GM23338 (cell line): Measurements from ENCODE around the gene PRDM7. TPM values are rescaled to one million over a fixed set of nuclear protein-coding genes. Genes with fewer than 3 reads are reported as not detected.
"Not testable (repeated sequence)": the region's sequence is repeated elsewhere in the genome, so short reads cannot be mapped to it uniquely, and the experiment has no call there.

ENCODE experiments used
- ATAC-seq: fragments of 200-7000 bp; cut with Tn5 transposase; 3 replicates; pipeline ENCODE4 v1.9.1; 2020
- DNase-seq: peaks from one replicate; pipeline ENCODE4 v3.0.0-alpha.2; 2015; ENCODE audit warnings: low spot score
- H2AFZ ChIP-seq: fragments of 200-600 bp; sonication (generic); 2 replicates; pipeline ENCODE4 v1.8.0; 2016; ENCODE audit warnings: antibody characterized with exemption, mild to moderate bottlenecking, moderate library complexity
- H3F3A ChIP-seq: fragments of 200-600 bp; sonication (generic); replicated peaks from 2 replicates; pipeline ENCODE4 v1.8.0; 2017; ENCODE audit warnings: antibody characterized with exemption, mixed run types, low read depth
- H3K27ac ChIP-seq: fragments of 200-600 bp; sonication (generic); 2 replicates; pipeline ENCODE4 v1.6.1; 2016; ENCODE audit warnings: low read depth
- H3K27me3 ChIP-seq: fragments of 200-600 bp; sonication (generic); 2 replicates; pipeline ENCODE4 v1.8.0; 2016; ENCODE audit warnings: mild to moderate bottlenecking, mixed run types, moderate library complexity; ENCODE audit not compliant: insufficient read depth
- H3K36me3 ChIP-seq: fragments of 200-600 bp; sonication (generic); 2 replicates; pipeline ENCODE4 v1.8.0; 2016; ENCODE audit warnings: mild to moderate bottlenecking; ENCODE audit not compliant: insufficient read depth
- H3K4me1 ChIP-seq: fragments of 200-600 bp; sonication (generic); 2 replicates; pipeline ENCODE4 v1.8.0; 2016; ENCODE audit warnings: mild to moderate bottlenecking, moderate library complexity; ENCODE audit not compliant: insufficient read depth
- H3K4me2 ChIP-seq: fragments of 200-600 bp; sonication (generic); 2 replicates; pipeline ENCODE4 v1.7.1; 2017; ENCODE audit warnings: mixed run types
- H3K4me3 ChIP-seq: fragments of 200-600 bp; sonication (generic); 2 replicates; pipeline ENCODE4 v1.6.1; 2016; ENCODE audit warnings: mixed run types
- H3K79me2 ChIP-seq: fragments of 200-600 bp; sonication (generic); replicated peaks from 2 replicates; pipeline ENCODE4 v1.8.0; 2017; ENCODE audit warnings: mild to moderate bottlenecking; ENCODE audit not compliant: insufficient read depth
- H3K9me2 ChIP-seq: fragments of 200-600 bp; sonication (generic); 2 replicates; pipeline ENCODE4 v1.8.0; 2017; ENCODE audit not compliant: insufficient read depth
- H4K20me1 ChIP-seq: fragments of 200-600 bp; sonication (generic); replicated peaks from 2 replicates; pipeline ENCODE4 v1.8.0; 2017; ENCODE audit warnings: mild to moderate bottlenecking; ENCODE audit not compliant: insufficient read depth
- H3K27ac Mint-ChIP-seq: 2 replicates; pipeline ENCODE4 v1.8.0; 2020; ENCODE audit warnings: inconsistent platforms, mild to moderate bottlenecking, moderate library complexity, mixed read lengths
- H3K27me3 Mint-ChIP-seq: 3 replicates; pipeline ENCODE4 v1.8.0; 2022; ENCODE audit warnings: low read depth, mild to moderate bottlenecking, moderate library complexity, mixed read lengths, inconsistent platforms; ENCODE audit not compliant: insufficient read depth, poor library complexity
- H3K36me3 Mint-ChIP-seq: 3 replicates; pipeline ENCODE4 v1.8.0; 2021; ENCODE audit warnings: low read depth, mild to moderate bottlenecking, inconsistent platforms, moderate library complexity, mixed read lengths
- H3K4me1 Mint-ChIP-seq: 3 replicates; pipeline ENCODE4 v1.8.0; 2020; ENCODE audit warnings: mild to moderate bottlenecking, inconsistent platforms, mixed read lengths
- H3K4me3 Mint-ChIP-seq: 3 replicates; pipeline ENCODE4 v1.8.0; 2021; ENCODE audit warnings: moderate library complexity, mild to moderate bottlenecking, inconsistent platforms, mixed read lengths
- H3K9me3 Mint-ChIP-seq: 3 replicates; pipeline ENCODE4 v1.8.0; 2020; ENCODE audit warnings: moderate library complexity, mild to moderate bottlenecking, inconsistent platforms, mixed read lengths
- JUNB ChIP-seq: IDR thresholded peaks from one replicate; pipeline ENCODE4 v1.6.1; 2016; ENCODE audit warnings: antibody characterized with exemption; ENCODE audit not compliant: unreplicated experiment
- NANOG ChIP-seq: IDR thresholded peaks from 2 replicates; pipeline ENCODE4 v1.6.1; 2016; ENCODE audit warnings: antibody characterized with exemption, borderline replicate concordance
- POLR2AphosphoS5 ChIP-seq: IDR thresholded peaks from 2 replicates; pipeline ENCODE4 v1.6.1; 2016; ENCODE audit warnings: antibody characterized with exemption, low read depth
- STAT1 ChIP-seq: IDR thresholded peaks from one replicate; pipeline ENCODE4 v1.6.1; 2016; ENCODE audit warnings: antibody characterized with exemption; ENCODE audit not compliant: unreplicated experiment
- ZNF331 ChIP-seq: fragments of 250-450 bp; sonication (Bioruptor Pico); IDR thresholded peaks from 2 replicates; pipeline ENCODE4 v1.5.0; 2020; ENCODE audit warnings: low read depth, mild to moderate bottlenecking, moderate library complexity
- polyA plus RNA-seq: library from polyadenylated mRNA; unstranded; fragments of >200 nt; fragmentation: Nextera tagmentation; extraction: Ambion mirVana; gene quantifications from 2 replicates; pipeline ENCODE4 v1.2.1, GENCODE V29; 2016
- total RNA-seq: library from RNA; depleted of rRNA; stranded (reverse); fragments of >200 nt; shearing (Covaris generic); gene quantifications from 2 replicates; pipeline ENCODE4 v1.2.3, GENCODE V29; 2014
- TF ChIP-seq, protein P1 (sequence below): fragments of 250-450 bp; sonication (Bioruptor Pico); IDR thresholded peaks from 2 replicates; pipeline ENCODE4 v1.5.0; 2020; ENCODE audit warnings: mild to moderate bottlenecking, moderate library complexity
- TF ChIP-seq, protein P2 (sequence below): IDR thresholded peaks from one replicate; pipeline ENCODE4 v1.6.1; 2018; ENCODE audit warnings: antibody characterized with exemption; ENCODE audit not compliant: unreplicated experiment

Gene PRDM7
- total and polyA plus RNA-seq, 2 experiments from 2014 or later = 0.08 TPM; not detected in 1

DNA sequence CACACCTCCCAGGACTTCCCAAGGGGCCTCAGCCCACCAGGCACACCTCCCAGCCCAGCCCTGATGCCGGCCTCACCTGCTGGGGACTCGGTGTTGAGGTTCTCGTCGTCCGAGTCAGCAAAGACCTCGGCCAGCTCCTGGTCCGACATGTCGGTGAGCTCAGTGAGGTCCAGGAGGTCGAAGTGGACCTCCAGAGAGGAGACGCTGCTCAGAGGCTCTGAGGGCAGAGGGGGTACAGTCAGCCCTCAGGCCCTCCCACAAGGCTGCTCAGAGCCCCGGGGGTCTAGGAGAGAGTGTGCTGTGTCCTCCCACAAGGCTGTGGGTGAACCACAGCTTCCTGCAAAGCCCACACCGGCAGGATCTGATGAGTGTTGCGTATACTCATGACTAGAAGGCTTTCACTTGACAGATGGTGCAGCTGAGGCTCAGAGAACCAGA lies 68.4 kb downstream of the PRDM7 start (continued):
- TF ChIP-seq, protein P1, sequence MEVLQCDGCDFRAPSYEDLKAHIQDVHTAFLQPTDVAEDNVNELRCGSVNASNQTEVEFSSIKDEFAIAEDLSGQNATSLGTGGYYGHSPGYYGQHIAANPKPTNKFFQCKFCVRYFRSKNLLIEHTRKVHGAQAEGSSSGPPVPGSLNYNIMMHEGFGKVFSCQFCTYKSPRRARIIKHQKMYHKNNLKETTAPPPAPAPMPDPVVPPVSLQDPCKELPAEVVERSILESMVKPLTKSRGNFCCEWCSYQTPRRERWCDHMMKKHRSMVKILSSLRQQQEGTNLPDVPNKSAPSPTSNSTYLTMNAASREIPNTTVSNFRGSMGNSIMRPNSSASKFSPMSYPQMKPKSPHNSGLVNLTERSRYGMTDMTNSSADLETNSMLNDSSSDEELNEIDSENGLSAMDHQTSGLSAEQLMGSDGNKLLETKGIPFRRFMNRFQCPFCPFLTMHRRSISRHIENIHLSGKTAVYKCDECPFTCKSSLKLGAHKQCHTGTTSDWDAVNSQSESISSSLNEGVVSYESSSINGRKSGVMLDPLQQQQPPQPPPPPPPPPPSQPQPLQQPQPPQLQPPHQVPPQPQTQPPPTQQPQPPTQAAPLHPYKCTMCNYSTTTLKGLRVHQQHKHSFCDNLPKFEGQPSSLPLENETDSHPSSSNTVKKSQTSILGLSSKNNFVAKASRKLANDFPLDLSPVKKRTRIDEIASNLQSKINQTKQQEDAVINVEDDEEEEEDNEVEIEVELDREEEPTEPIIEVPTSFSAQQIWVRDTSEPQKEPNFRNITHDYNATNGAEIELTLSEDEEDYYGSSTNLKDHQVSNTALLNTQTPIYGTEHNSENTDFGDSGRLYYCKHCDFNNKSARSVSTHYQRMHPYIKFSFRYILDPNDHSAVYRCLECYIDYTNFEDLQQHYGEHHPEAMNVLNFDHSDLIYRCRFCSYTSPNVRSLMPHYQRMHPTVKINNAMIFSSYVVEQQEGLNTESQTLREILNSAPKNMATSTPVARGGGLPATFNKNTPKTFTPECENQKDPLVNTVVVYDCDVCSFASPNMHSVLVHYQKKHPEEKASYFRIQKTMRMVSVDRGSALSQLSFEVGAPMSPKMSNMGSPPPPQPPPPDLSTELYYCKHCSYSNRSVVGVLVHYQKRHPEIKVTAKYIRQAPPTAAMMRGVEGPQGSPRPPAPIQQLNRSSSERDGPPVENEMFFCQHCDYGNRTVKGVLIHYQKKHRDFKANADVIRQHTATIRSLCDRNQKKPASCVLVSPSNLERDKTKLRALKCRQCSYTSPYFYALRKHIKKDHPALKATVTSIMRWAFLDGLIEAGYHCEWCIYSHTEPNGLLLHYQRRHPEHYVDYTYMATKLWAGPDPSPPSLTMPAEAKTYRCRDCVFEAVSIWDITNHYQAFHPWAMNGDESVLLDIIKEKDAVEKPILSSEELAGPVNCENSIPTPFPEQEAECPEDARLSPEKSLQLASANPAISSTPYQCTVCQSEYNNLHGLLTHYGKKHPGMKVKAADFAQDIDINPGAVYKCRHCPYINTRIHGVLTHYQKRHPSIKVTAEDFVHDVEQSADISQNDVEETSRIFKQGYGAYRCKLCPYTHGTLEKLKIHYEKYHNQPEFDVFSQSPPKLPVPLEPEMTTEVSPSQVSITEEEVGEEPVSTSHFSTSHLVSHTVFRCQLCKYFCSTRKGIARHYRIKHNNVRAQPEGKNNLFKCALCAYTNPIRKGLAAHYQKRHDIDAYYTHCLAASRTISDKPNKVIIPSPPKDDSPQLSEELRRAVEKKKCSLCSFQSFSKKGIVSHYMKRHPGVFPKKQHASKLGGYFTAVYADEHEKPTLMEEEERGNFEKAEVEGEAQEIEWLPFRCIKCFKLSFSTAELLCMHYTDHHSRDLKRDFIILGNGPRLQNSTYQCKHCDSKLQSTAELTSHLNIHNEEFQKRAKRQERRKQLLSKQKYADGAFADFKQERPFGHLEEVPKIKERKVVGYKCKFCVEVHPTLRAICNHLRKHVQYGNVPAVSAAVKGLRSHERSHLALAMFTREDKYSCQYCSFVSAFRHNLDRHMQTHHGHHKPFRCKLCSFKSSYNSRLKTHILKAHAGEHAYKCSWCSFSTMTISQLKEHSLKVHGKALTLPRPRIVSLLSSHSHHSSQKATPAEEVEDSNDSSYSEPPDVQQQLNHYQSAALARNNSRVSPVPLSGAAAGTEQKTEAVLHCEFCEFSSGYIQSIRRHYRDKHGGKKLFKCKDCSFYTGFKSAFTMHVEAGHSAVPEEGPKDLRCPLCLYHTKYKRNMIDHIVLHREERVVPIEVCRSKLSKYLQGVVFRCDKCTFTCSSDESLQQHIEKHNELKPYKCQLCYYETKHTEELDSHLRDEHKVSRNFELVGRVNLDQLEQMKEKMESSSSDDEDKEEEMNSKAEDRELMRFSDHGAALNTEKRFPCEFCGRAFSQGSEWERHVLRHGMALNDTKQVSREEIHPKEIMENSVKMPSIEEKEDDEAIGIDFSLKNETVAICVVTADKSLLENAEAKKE (CRISPR knock-in tag) = no peak
- no peak for TF ChIP-seq POLR2AphosphoS5

- not testable (repeated sequence) for H3K27ac ChIP-seq
These were observed 69.4 kb downstream of the PRDM7 start for GRCh38 chr16:90007635-90008234.

GRCh38 chr16:90007015-90007414 lies 70.1 kb downstream of the PRDM7 start:
- H3K27ac Mint-ChIP-seq = no peak overlapping the region
- no peak overlapping the region for H3K4me3 Mint-ChIP-seq
- no peak overlapping the region for H3K27ac ChIP-seq
- no peak overlapping the region for H3K4me3 ChIP-seq
- H3K9me2 ChIP-seq = no peaks in the 10 kb centered on the region
- H3K4me2 ChIP-seq = no peak overlapping the region
- no peaks in the 10 kb centered on the region for H4K20me1 ChIP-seq
- H3K36me3 ChIP-seq = no peaks in the 10 kb centered on the region
- H3K36me3 Mint-ChIP-seq = peaks cover 5% of the 10 kb centered on the region; the same call in 2 of the 3 replicates
- no peaks in the 10 kb centered on the region; the same call in 1 of the 3 replicates for H3K4me1 Mint-ChIP-seq
- ATAC-seq = no peak
- no peaks in the 10 kb centered on the region for H3K27me3 ChIP-seq
- 0 out of 2 replicates have a peak, but pooled peaks cover 6% of the 10 kb centered on the region for H3F3A ChIP-seq
- no peak for DNase-seq
- no peaks in the 10 kb centered on the region; the same call in 2 of the 3 replicates for H3K9me3 Mint-ChIP-seq
- no peak overlapping the region for H2AFZ ChIP-seq
- no peaks in the 10 kb centered on the region for H3K79me2 ChIP-seq
- H3K27me3 Mint-ChIP-seq = peaks cover 14% of the 10 kb centered on the region
- no peaks in the 10 kb centered on the region for H3K4me1 ChIP-seq
- TF ChIP-seq ZNF331 (CRISPR knock-in tag) (no peak), JUNB (no peak), STAT1 (no peak), NANOG (no peak)
- TF ChIP-seq, protein P2, sequence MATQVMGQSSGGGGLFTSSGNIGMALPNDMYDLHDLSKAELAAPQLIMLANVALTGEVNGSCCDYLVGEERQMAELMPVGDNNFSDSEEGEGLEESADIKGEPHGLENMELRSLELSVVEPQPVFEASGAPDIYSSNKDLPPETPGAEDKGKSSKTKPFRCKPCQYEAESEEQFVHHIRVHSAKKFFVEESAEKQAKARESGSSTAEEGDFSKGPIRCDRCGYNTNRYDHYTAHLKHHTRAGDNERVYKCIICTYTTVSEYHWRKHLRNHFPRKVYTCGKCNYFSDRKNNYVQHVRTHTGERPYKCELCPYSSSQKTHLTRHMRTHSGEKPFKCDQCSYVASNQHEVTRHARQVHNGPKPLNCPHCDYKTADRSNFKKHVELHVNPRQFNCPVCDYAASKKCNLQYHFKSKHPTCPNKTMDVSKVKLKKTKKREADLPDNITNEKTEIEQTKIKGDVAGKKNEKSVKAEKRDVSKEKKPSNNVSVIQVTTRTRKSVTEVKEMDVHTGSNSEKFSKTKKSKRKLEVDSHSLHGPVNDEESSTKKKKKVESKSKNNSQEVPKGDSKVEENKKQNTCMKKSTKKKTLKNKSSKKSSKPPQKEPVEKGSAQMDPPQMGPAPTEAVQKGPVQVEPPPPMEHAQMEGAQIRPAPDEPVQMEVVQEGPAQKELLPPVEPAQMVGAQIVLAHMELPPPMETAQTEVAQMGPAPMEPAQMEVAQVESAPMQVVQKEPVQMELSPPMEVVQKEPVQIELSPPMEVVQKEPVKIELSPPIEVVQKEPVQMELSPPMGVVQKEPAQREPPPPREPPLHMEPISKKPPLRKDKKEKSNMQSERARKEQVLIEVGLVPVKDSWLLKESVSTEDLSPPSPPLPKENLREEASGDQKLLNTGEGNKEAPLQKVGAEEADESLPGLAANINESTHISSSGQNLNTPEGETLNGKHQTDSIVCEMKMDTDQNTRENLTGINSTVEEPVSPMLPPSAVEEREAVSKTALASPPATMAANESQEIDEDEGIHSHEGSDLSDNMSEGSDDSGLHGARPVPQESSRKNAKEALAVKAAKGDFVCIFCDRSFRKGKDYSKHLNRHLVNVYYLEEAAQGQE = no peak

More at GRCh38 chr16:90007635-90008234, 69.4 kb downstream of the PRDM7 start:
- H3K4me2 ChIP-seq, H3K36me3 Mint-ChIP-seq, H3K4me3 Mint-ChIP-seq, H2AFZ ChIP-seq, H3F3A ChIP-seq, H3K36me3 ChIP-seq, H3K9me2 ChIP-seq, DNase-seq, H4K20me1 ChIP-seq, ATAC-seq, H3K27me3 ChIP-seq, H3K27ac Mint-ChIP-seq, H3K79me2 ChIP-seq, H3K4me1 Mint-ChIP-seq, H3K4me1 ChIP-seq, H3K9me3 Mint-ChIP-seq, H3K4me3 ChIP-seq: not testable (repeated sequence)
- H3K27me3 Mint-ChIP-seq = peaks cover 18% of the 10 kb centered on the region
